GM19372 (cell line): Measurements from ENCODE around the gene CPLX1.

Experiments
- ATAC-seq: cut with Tn5 transposase; IDR thresholded peaks from one replicate; pipeline ENCODE4 v1.9.1; 2021; ENCODE audit warnings: mild to moderate bottlenecking, low read depth, moderate library complexity; ENCODE audit not compliant: unreplicated experiment

Gene CPLX1

DNA sequence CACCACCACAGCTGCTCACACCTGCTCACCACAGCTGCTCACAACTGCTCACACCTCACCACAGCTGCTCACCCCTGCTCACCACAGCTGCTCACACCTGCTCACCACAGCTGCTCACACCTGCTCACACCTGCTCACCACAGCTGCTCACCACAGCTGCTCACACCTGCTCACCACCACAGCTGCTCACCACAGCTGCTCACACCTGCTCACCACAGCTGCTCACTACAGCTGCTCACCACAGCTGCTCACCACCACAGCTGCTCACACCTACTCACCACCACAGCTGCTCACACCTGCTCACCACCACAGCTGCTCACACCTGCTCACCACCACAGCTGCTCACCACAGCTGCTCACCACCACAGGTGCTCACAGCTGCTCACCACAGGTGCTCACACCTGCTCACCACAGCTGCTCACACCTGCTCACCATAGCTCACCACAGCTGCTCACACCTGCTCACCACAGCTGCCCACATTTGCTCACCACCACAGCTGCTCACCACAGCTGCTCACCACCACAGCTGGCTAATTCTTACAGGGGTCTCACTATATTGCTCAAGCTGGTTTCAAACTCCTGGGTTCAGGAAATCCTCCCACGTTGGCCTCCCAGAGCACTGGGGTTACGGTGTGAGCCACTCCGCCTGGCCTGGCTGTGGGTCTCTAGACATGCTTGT, 30.4 kb upstream of the CPLX1 start:
- no peak for ATAC-seq

DNA sequence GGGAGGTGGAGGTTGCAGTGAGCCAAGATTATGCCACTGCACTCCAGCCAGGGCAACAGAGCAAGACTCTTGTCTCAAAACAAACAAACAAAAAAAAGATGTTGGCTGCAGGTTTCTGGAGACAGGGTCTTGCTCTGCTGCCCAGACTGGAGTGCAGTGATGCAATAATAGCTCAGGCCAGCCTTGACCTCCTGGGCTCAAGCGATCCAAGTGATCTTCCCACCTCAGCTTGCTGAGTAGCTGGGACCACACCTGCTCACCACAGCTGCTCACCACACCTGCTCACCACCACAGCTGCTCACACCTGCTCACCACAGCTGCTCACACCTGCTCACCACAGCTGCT, 29.9 kb upstream of the CPLX1 start:
- ATAC-seq: no peak

DNA sequence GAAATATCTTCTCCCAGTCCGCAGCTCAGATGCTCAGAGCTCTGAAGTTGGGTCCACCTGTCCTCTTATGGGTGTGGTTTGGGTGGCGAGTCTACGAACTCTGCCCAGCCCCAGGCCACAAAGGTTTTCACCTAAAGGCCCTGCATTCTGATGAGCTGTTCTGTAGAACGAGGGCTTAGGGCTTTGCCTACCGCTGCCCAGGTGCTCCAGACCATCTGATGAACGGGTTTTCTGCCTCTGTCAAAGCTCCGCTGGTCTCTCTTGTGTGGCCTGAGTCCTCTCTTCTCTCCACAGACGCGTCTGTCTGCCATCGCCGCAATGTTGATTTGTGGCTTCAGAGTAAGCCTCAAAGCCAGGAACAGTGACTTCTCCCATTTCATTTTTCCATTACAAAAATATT, 28.4 kb upstream of the CPLX1 start:
- no peak for ATAC-seq

DNA sequence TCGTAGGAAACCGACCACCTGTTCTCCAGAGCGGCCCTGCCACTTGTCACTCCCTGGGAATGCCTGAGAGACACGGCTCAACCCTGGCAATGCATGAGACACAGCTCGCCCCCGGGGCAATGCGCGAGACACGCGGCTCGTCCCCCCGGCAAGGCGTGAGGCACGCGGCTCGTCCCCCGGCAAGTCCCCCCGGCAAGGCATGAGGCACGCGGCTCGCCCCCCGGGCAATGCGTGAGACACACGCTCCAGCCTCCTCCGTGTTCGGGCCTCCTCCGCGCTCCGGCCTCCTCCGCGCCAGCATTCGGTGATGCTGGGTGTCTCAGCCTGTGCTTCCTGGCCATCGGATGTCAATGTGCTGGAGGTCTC, 27.5 kb upstream of the CPLX1 start:
- ATAC-seq: no peak

DNA sequence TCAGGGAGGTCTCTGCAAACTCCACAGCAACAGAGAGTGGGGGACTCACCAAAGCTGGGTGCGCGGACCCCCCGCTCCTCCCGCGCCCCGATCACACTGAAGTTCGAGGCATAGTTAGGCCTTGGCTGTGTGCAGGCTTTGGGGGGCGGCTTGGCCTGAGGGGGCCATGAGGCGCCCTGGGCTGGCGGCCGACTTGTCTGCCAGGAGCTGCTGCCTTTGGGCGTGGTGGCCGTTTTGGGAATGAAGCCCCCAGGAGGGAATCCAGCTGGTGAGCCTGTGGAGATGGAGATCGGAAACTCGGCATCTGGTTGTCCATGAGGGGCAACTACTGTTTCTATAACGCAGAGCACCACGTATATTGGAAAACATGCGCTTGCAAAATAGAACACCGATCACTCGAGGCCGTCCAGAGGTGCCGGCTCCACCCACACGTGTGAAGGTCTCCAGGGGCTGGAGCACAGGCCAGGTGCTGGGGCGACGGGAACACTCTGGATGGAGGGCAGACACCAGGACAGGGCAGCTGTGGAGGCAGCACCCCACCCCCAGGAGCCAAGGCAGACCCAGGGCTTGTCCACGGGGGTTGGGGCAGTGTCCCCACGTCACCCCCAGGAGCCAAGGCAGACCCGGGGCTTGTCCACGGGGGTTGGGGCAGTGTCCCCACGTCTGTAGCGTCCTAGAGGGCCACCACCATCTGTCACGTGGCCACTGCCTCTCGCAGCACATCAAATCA, 25.9 kb upstream of the CPLX1 start:
- no peak for ATAC-seq

DNA sequence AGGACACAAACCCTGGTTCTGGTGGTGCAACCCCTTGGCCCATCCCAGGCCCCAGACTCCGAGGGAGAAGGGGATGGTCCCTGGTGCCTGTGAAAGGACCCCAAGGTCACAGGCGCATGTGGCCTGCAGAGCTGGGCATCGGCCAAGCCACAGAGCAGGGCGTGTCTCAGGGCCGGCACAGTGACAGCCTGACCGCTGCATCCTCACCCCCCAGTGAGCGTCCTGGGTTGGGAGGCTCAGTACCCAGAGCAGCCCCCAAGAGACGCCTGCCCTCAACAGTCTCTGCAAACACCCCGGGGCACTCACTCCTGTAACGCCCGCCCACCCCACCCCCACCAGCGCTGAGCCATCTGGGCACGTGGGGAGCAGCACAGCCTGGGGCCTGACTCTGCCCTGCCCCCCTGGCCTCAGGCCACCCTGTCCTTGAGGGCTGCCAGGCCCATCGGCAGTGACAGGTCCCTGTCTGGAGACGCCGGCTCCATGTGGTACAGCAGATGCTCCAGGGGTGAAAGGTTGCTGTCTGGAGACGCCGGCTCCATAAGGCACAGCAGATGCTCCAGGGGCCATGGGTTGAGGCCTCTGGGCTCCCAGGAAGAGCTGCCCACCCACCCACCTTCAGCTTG, 24.5 kb upstream of the CPLX1 start:
- ATAC-seq: no peak

DNA sequence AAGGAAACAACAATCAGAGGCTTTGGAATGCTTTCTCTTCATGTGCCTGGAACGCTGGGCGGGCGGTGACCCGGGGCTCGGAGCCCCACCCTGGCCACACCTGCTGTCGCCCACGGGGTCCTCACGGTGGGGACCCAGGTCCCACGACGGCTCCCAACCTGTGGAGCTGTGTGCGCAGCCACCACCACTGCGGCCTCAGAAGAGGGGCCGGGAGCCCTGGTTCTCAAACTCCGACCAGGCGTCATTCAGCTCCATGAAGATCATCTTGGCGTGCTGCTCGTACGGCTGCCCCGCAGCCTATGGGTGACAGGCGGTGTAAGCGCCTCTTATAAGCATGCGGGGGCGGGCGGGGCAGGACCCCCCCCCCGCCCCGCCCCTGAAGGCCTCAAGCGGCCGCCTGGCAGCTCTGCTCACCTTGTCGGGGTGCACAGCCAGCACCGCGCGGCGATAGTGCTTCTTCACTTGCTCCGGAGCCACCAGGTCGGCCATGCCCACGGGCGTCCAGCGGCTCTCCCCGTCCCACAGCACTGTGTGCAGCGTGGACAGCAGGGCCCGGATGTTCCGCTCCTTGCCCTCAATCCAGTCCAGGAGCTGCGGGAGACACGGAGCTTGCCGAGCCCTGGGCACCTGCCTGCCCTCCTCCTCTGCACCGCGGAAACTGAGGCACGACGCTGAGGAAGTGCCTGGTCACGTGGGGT, 23.7 kb upstream of the CPLX1 start:
- no peak for ATAC-seq

DNA sequence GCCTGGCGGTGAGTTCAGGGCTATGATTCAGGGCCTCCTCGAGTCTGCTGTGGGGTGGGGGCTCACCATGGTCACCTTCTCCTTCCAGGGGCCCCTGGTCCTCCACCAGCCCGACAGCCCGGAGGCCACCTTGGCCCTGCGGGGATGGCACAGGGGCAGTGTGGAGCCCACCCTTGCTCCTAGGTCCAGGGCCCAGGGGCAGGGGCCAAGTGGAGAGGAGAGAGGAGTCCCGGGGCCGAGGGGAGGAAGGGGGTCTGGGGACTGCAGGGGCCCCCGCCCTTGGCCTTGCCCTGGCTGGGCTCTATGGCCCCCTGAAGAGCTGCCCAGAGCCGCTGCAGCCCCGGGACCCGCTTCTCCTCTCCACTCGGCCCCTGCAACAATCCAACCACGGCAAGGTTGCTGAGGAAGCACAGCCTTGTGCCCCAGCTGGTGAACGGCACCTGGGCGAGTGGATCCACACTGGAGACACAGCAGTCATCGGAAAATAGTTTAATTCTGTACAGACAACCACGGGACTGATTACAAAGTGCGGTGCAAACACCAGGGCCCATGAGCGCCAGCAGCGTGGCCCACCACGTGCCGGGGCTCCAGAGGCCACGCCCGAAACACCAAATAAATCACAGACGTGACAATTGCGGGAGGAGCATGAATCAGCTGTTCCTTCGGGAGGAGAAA, 23.0 kb upstream of the CPLX1 start:
- ATAC-seq: no peak

DNA sequence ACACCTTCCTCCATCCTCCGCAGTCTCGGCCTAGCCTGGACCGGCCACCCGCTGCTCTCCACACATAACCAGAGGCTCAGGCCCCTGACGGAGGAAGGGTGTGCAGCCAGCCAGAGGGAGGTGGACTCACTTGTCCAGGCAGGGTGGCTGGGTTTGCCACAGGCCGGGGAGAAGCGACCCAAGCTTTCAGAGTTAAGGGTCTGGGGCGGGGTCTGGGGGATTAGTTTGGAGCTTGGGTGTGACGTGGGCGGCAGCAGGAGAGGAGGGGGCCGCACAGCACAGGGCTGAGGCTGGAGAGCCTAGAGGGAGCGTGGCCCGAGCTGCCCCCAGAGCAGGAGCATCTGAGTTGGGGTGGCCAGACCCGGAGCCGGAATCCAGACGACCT, 22.4 kb upstream of the CPLX1 start:
- ATAC-seq: no peak

DNA sequence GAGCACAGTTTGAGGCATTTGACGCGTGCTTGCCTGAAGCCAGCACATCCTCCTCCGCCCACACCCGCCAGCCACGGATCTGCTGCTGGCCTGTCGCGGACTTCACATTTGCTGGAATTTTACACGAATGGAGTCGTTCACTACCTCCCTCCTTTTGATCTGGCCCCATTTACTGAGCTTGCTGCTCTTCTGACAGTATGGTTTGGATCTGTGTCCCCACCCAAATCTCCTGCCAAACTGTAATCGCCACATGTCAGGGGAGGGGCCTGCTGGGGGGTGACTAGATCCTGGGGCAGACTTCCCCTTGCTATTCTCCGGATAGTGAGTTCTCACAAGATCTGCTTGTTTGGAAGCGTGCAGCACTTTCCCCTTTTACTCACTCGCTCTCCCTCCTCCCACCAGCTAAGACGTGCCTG, 19.9 kb upstream of the CPLX1 start:
- no peak for ATAC-seq

DNA sequence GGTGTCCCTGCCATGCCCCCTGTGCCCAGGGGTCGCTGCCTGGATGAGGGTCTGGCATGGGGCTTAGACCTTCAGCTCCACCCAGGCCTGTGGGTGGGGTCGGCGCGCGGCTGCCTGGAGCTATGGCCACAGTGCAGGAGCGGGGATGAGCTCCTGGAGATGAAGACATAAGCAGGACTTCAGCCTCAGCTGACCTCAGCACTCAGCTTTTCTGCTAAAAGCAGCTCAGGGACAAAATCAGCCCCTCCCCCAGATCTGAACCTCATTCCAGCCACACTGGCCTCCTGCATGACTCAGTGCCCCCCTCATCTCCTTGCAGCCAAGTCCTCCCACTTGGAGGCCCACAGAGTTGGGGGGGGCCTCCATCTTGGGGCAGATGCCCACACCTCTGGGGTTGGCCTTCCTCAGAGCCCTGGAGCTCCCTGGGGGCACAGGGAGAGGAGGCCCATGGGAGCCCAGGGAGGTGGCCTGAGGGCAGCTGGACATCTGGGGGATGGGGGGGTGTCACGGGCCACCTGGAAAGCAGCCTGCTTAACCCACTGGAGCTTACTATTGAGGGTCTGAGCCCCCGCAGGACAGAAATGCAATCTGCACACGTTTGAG, 19.4 kb upstream of the CPLX1 start:
- ATAC-seq: no peak

DNA sequence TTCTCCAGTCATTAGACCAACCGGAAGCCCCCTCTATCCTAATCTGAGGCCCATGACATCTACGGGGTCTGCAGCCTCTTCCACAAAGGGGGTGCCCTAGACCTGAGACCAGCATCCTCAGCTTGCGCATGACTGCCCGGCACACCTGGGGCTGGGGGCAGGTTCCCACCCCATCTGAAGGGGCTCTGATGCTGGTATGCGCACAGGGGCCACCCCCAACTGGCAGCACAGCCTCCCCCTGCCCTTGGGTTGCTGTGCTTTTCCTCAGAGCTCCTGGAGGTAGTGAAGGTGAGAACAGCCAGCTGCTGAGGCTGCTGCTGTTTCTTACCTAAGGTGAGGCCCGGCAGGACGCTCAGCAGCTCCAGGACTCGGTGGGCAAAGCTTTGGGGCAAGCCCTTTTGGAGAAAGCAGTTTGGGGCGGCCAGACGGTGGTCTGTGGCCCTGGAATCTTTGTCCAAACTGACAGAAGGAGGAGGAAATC, 18.9 kb upstream of the CPLX1 start:
- no peak for ATAC-seq

DNA sequence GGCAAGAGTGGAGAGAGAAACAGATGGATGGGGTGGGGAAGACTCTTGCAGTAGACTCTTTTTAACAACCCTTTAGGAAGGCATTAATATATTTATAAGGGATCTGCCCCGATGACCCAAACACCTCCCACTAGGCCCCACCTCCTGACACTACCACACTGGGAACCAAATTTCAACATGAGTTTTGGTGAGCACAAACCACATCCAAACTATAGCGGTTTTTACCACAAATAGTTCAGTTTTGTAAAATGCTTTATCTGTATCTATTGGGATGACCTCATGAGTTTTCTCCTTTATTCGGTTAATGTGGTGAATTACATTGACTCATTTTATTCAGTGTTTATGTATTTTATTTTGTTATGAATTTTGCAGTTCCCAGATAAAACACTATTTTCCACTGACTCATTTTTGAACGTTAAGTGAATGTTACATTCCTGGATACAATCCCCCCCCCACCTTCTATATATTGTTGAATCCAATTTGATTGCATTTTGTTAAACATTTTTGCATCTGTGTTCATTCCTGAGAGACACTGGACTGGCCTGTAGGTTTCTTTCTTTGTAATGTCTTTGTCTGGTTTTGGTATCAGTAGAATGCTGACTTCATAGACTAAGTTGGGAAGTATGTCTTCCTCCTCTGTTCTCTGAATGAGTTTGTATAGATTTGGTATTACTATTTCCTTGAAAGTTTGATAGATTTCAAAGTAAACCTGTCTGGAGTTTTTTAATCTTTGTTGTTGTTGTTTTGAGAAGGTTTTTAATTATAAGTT, 13.9 kb upstream of the CPLX1 start:
- ATAC-seq: no peak

DNA sequence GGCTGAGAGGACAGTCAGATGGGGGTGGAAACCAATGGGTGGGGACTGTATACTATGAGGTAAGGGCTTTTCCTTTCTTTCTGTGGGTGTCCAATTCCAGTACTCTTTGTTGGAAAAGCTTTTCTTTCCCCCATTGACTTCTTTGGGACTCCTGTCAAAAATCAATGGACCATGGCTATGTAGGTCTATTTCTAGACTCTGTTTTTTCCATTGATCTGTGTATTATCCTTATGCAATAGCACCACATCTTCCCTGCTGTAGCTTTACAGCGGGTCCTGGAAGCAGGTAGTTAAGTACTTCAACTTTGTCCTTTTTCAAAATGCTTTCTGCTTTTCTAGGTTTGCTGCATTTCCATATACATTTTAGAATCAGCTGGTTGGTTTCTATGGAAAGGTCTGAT, 11.8 kb upstream of the CPLX1 start:
- ATAC-seq: no peak

DNA sequence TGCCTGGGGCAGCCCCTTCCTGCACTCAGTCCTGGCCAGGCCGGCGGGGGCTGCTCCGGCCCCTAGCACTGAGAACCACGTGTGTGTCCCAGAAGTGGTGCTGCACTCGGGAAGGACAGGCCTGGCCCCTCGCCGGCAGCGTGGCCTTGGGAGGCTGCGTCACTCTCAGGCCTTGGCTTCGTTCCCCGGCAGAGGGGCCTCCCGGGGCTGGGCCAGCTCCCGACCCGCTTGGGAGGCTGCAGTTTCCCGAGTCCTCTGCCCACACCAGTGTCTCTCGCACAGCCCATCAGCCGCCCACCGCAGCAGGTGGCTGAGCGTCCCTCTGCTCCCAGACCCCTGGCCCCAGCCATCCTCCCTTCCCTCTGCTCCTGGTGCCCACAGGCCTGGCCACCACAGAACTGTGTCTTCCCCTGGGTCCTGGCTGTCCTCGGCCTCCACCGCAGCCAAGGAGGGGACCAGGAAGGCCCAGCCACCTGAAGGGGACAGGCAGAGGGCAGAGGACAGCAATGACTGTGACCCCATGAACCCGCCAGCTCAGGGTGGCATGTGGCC, 10.9 kb upstream of the CPLX1 start:
- no peak for ATAC-seq

DNA sequence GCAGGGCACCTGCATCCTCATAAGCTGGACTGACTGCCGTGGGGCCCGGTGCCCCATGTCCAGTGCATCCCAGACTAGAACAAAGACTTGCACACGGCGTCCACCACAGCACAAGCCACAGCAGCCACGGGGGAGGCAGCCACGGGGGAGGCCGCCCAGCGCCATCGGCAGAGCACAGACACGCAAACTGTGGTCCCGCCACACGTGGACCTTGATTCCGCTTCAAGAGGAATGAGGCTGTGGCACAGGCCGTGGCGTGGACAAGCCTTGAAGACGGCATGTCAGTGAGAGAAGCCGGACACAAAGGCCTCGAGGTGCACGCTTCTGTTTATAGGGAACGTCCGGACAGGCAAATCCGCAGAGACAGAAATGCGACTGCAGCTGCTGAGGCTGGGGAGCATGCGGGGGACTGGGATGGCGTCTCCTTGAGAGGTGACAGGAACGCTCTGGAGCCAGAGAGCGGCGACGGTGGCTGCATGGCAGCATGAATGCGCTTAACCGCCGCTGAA, 10.1 kb upstream of the CPLX1 start:
- ATAC-seq: no peak

DNA sequence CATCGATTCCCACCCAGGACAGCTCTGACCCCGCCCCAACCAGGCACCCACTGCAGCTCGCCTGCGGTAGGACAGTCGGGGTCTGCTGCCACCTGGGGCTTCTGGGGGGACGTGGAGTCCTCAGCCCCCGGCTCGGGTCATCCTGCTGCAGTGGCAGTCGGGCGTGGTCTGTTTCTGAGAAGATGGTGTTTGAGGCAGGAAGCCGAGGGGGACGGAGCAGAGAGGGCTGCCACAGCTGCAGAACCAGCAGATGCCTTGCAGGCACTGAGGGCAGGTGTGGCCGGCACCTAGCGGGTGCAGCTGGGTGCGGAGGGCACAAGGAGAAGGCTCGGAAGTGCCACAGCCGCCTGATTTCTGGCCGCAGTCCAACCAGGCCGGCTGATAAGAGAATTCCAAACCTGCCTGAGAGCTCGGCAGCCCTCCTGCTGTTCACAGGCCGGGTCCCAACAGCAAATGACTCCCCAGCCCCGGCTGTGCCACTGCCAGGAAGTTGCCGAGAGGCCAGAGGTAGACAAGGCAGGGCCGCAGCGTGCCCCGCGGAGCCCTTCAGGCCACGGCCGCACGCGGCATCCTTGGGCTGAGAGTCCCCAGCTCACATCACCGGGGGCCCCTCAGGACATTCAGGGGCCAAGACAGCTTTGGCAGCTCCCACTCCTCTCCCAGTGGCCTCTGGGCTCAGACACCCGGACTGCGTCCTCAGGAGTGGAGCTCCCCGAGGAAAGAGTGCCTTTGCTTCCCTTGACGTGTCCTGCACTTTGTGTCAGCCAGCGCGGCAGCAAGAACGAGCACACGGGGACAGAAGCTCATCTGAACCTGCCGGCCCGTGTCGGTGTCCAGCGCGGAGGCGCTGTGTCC, 9.4 kb upstream of the CPLX1 start:
- no peak for ATAC-seq
